ENCODE results near the gene CDH4. TPM values are rescaled to one million over a fixed set of nuclear protein-coding genes. Genes with fewer than 3 reads are reported as not detected.

Gene CDH4
- total RNA-seq, 2 experiments from 2014 or later: 0.06 to 0.08 TPM

DNA sequence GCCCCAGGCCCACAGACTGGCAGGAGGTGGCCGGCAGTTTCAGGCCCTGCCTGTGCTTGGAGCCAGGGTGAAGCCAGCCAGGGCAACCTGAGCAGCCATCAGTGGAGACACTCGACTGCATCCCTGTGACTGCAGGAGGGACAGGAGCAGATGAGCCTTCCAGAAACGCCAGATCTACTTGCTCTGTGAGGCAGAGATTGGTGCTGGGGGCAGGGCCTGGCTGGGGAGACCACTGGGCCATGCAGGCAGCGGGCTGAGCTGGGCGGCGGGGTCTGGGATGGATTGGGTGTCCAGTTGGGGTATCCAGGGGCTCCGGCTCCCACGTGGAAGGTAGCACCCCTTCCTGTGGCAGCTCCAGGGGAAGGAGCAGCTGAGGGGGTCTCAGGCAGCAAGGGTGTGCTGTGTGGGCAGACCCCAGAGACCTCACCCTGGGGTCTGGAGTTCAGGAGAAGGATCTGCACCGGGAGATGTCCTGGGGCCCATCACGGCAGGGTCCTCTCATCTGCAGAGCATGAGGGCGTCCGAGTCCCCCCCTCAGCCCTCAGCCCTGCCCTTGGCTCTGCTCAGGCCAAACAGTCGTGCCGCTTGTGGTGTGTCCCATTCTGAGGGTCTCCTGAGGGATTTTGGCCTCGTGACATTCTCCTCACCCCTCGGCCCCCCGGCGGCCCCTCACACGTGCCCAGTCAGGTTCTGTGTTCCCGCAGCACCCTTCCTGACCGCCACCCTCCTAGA lies 478.7 kb downstream of the CDH4 start:
- H3K4me1 Mint-ChIP-seq: no peaks in the 10 kb centered on the region
- H3K9me3 Mint-ChIP-seq: no peaks in the 10 kb centered on the region
- H3K4me3 Mint-ChIP-seq: no peak overlapping the region
- peaks cover 3% of the 10 kb centered on the region for H3K27me3 Mint-ChIP-seq
- H3K27ac Mint-ChIP-seq: no peak overlapping the region
- DNase-seq: no peak
- H3K36me3 Mint-ChIP-seq: no peaks in the 10 kb centered on the region

- H3K27me3 Mint-ChIP-seq: peaks cover 10% of the 10 kb centered on the region
- H3K36me3 Mint-ChIP-seq: no peaks in the 10 kb centered on the region
- H3K9me3 Mint-ChIP-seq: no peaks in the 10 kb centered on the region
- H3K4me3 Mint-ChIP-seq: no peak overlapping the region
- DNase-seq: no peak
- no peaks in the 10 kb centered on the region for H3K4me1 Mint-ChIP-seq
- no peak overlapping the region for H3K27ac Mint-ChIP-seq
These were observed 479.5 kb downstream of the CDH4 start for GRCh38 chr20:61731363-61732181.

- no peaks in the 10 kb centered on the region for H3K36me3 Mint-ChIP-seq
- peaks cover 14% of the 10 kb centered on the region for H3K27me3 Mint-ChIP-seq
- no peaks in the 10 kb centered on the region for H3K4me1 Mint-ChIP-seq
- H3K4me3 Mint-ChIP-seq: no peak overlapping the region
- no peak for DNase-seq
- H3K9me3 Mint-ChIP-seq: no peaks in the 10 kb centered on the region
- no peak overlapping the region for H3K27ac Mint-ChIP-seq
These were observed 480.6 kb downstream of the CDH4 start for GRCh38 chr20:61732511-61733210.

DNA sequence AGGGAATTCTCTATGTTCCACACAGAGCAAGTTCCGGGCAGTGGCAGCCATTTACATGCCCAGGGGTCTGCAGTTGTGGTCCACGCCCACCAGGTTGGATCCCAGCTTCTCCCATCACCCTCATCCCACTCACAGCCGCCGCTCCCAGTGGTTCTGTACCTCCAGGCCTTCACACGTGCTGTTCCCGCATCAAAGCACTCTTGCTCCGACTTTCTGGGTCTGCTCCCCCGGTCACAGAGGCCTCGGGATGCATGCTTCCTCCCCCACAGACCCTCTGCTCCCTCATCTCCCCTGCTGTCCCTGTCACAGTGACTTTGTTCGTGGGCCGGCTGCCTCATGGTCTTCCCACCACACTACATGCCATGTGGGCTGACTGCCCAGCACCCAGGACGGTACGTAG lies 481.2 kb downstream of the CDH4 start:
- no peak for DNase-seq
- Mint-ChIP-seq H3K4me3 (no peak overlapping the region), H3K27me3 (peaks cover 14% of the 10 kb centered on the region), H3K36me3 (no peaks in the 10 kb centered on the region), H3K4me1 (no peaks in the 10 kb centered on the region), H3K9me3 (no peaks in the 10 kb centered on the region), H3K27ac (no peak overlapping the region)

DNA sequence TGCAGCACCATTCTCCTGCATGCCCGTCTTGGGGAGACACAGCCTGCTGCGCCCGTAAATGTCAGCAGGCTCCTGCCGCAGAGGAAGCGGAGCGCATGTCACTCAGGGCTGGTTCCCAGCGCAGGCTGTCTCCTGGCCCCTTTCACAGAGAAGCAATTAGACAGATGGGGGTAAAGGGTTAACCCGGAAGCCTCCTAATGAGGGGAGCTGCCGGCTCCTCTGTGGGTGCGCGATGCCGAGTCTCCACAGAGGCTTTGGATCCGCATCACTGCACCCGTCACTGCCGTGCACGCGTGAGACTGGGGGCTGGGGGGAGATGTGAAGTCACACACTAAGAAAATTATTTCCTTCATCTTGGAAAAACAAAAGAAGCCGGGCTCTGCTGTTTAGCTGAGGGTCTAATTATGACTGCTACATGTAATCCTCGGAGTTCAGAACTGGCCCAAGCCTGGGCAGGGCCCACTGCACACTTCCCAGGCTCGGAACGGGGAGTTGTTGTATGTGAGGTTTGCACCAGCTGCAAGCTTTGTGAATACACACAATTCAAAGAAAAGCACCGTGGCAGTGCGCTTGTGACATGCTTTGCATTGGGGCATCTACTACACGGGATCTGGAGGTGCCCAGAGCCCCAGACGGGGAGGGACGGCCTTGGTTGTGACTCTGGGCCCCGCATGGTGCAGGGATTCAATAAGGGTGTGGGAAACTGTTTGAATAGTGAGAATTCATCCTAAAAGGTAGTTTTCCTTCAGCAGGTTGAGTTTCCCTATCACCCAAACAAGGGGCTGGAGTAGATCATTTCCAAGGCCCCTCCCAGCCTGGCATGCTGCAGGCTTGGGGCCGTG lies 482.1 kb downstream of the CDH4 start:
- Mint-ChIP-seq H3K27me3 (peaks cover 14% of the 10 kb centered on the region), H3K27ac (no peak overlapping the region), H3K4me3 (no peak overlapping the region), H3K36me3 (no peaks in the 10 kb centered on the region), H3K9me3 (no peaks in the 10 kb centered on the region), H3K4me1 (no peaks in the 10 kb centered on the region)
- DNase-seq: no peak

- Mint-ChIP-seq H3K27me3 (peaks cover 14% of the 10 kb centered on the region), H3K9me3 (no peaks in the 10 kb centered on the region), H3K4me3 (no peak overlapping the region), H3K4me1 (no peaks in the 10 kb centered on the region), H3K36me3 (no peaks in the 10 kb centered on the region), H3K27ac (no peak overlapping the region)
- DNase-seq: no peak
These were observed 482.9 kb downstream of the CDH4 start for GRCh38 chr20:61734733-61735502.

- Mint-ChIP-seq H3K9me3 (no peaks in the 10 kb centered on the region), H3K4me1 (no peaks in the 10 kb centered on the region), H3K27me3 (peaks cover 14% of the 10 kb centered on the region), H3K36me3 (no peaks in the 10 kb centered on the region), H3K27ac (no peak overlapping the region), H3K4me3 (no peak overlapping the region)
- DNase-seq: no peak
These were observed 483.4 kb downstream of the CDH4 start for GRCh38 chr20:61735503-61735785.

DNA sequence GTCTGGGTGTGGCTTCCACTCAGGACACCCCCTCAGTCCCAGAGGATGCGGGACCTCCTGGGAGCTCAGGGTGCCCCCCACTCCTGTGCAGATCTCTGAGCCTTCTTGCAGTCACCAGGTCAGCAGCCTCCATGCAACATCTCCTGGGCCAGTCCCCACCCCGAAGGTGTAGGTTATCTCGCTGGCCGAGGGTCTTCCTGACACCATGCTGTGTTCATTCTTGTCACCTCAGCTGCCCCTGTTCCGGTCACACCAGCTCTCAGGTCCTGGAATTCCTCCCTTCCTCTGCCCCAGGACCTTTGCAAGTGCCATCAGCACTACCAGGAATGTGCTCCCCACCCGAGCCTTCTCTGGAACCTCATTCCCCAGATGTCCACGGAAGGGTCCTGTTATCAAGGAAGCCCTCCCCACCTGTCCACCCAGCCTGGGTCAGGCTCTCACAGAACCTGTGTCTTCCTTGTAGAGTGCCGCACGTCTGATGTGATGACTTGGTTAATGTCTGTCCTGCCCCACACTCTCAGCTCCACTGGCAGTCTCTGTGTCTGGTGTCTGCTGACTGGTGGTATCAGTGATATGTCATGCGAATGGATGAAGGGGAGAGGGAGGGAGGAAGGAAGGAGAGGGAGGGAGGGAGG lies 484.1 kb downstream of the CDH4 start:
- DNase-seq: no peak
- H3K27ac Mint-ChIP-seq: no peak overlapping the region
- H3K4me1 Mint-ChIP-seq: no peaks in the 10 kb centered on the region
- peaks cover 14% of the 10 kb centered on the region for H3K27me3 Mint-ChIP-seq
- no peaks in the 10 kb centered on the region for H3K9me3 Mint-ChIP-seq
- H3K36me3 Mint-ChIP-seq: no peaks in the 10 kb centered on the region
- H3K4me3 Mint-ChIP-seq: no peak overlapping the region

DNA sequence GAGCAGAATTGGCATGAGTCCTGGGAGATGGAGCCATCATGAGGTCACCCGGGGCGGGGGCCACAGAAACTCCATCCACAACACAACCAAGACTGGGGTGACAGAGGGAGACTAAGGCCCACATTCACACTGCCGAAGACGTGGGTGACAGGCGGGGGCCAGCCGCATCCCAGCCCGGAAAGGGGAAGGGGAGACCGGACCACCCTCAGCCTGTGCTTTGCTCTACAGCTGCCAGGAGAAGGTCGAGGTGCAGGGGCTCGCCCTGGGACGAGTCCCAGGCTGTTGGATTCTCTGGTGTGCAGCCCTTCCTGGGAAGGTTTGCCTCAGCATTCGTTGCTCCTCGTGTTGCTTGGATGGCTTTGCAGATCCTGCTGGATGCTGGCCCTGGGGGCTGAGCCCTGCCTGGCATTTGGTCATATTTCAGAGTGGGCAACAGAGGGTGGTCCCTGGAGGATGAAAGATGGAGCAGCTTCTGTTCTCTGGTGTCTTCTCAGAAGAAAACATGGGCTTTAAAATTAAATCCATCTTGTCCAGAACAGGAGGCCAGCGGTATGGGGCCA lies 484.8 kb downstream of the CDH4 start:
- no peaks in the 10 kb centered on the region for H3K36me3 Mint-ChIP-seq
- H3K27ac Mint-ChIP-seq: no peak overlapping the region
- peaks cover 14% of the 10 kb centered on the region for H3K27me3 Mint-ChIP-seq

GRCh38 chr20:61737346-61737745 lies 485.3 kb downstream of the CDH4 start:
- H3K27me3 Mint-ChIP-seq: peaks cover 14% of the 10 kb centered on the region
- no peaks in the 10 kb centered on the region for H3K4me1 Mint-ChIP-seq
- H3K9me3 Mint-ChIP-seq: no peaks in the 10 kb centered on the region
- H3K36me3 Mint-ChIP-seq: no peaks in the 10 kb centered on the region
- no peak overlapping the region for H3K4me3 Mint-ChIP-seq
- no peak overlapping the region for H3K27ac Mint-ChIP-seq
- DNase-seq: no peak

More for the DNA sequence above, 484.8 kb downstream of the CDH4 start:
- no peaks in the 10 kb centered on the region for H3K4me1 Mint-ChIP-seq
- no peak overlapping the region for H3K4me3 Mint-ChIP-seq
- no peak for DNase-seq
- H3K9me3 Mint-ChIP-seq: no peaks in the 10 kb centered on the region

- DNase-seq: no peak
- Mint-ChIP-seq H3K9me3 (no peaks in the 10 kb centered on the region), H3K36me3 (no peaks in the 10 kb centered on the region), H3K27ac (no peak overlapping the region), H3K27me3 (peaks cover 14% of the 10 kb centered on the region), H3K4me1 (no peaks in the 10 kb centered on the region), H3K4me3 (no peak overlapping the region)
These were observed 485.9 kb downstream of the CDH4 start for GRCh38 chr20:61737812-61738443.

- Mint-ChIP-seq H3K4me3 (no peak overlapping the region), H3K27me3 (peaks cover 14% of the 10 kb centered on the region), H3K9me3 (no peaks in the 10 kb centered on the region), H3K36me3 (no peaks in the 10 kb centered on the region), H3K27ac (no peak overlapping the region), H3K4me1 (no peaks in the 10 kb centered on the region)
- no peak for DNase-seq
These were observed 486.6 kb downstream of the CDH4 start for GRCh38 chr20:61738601-61739069.

- Mint-ChIP-seq H3K4me1 (no peaks in the 10 kb centered on the region), H3K27ac (no peak overlapping the region), H3K27me3 (peaks cover 14% of the 10 kb centered on the region), H3K36me3 (no peaks in the 10 kb centered on the region), H3K4me3 (no peak overlapping the region), H3K9me3 (no peaks in the 10 kb centered on the region)
- DNase-seq: no peak
These were observed 487.2 kb downstream of the CDH4 start for GRCh38 chr20:61739086-61739831.

Measured in activated naive CD8-positive, alpha-beta T cell treated with anti-CD3 and anti-CD28 coated beads for 36 hours (primary cell).